Astrocyte of the cerebellum (primary cell): Measurements from ENCODE around the gene CT47C1.
"Not testable (repeated sequence)": the region's sequence is repeated elsewhere in the genome, so short reads cannot be mapped to it uniquely, and the experiment has no call there.

ENCODE experiments used
- DNase-seq: peaks from one replicate; pipeline ENCODE4 v3.0.0-alpha.2; 2011; ENCODE audit warnings: low read depth
- H3K4me3 ChIP-seq: 2 replicates; pipeline ENCODE4 v1.5.1; 2011; ENCODE audit warnings: mild to moderate bottlenecking, low read depth, low read length, moderate library complexity
- in situ Hi-C: cut with HindIII; loops from 2 replicates; pipeline ENCODE4 v1.10.0; 2017; ENCODE audit warnings: low sequenced_read_pairs
- TF ChIP-seq, protein P1 (sequence below): IDR thresholded peaks from 2 replicates; pipeline ENCODE4 v1.5.1; 2012; ENCODE audit warnings: low read length, low read depth, moderate library complexity, mild to moderate bottlenecking; ENCODE audit errors: missing control alignments

The CT47C1 gene

DNA sequence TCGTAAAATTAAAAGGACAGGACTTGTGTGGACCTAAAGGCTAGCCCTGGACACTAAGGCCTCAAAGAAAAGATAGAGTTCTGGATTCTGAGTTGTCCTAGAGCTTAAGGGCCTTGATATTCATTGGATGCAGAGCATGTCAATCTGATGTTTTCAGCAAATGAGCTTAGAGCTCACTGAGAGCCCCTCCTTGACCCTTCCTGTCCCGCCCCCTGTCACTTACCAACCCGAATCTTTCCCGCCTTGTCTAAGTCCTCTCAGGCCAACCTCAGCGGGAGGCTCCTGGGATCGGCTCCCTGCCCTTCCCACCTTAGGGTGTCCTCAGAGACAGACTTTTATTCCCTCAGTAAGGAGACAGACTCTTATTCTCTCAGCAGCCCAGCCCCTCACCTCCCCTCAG lies at the start of gene CT47C1:
TSS of gene CT47C1 (plus strand) at position 250 of the 400 bp plus-strand sequence. CDS start 233 bp downstream, outside the sequence.
- DNase-seq, result no peak
- in situ Hi-C loops, result no loop called here
- H3K4me3 ChIP-seq, result no peak within 1 kb of the TSS
- TF ChIP-seq, protein P1, sequence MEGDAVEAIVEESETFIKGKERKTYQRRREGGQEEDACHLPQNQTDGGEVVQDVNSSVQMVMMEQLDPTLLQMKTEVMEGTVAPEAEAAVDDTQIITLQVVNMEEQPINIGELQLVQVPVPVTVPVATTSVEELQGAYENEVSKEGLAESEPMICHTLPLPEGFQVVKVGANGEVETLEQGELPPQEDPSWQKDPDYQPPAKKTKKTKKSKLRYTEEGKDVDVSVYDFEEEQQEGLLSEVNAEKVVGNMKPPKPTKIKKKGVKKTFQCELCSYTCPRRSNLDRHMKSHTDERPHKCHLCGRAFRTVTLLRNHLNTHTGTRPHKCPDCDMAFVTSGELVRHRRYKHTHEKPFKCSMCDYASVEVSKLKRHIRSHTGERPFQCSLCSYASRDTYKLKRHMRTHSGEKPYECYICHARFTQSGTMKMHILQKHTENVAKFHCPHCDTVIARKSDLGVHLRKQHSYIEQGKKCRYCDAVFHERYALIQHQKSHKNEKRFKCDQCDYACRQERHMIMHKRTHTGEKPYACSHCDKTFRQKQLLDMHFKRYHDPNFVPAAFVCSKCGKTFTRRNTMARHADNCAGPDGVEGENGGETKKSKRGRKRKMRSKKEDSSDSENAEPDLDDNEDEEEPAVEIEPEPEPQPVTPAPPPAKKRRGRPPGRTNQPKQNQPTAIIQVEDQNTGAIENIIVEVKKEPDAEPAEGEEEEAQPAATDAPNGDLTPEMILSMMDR, result no peak

DNA sequence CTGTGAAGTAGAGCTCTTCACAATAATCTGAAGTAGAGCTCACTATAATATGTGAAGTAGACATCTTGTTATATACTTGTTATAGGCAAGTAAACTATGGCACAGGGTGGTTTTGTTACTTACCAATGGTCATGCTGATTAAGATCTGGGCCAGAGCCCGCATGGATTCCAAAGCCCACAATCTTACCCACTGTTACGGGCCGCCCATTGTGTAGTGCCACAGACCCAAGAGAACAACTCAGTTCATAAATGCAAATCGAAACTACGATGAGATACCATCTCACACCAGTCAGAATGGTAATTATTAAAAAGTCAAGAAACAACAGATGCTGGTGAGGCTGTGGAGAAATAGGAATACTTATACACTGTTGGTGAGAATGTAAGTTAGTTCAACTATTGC lies 46.9 kb upstream of the CT47C1 start:
- in situ Hi-C loops, result no loop called here
- H3K4me3 ChIP-seq, result no peak overlapping the region
- TF ChIP-seq, protein P1, result no peak
- no peak for DNase-seq

DNA sequence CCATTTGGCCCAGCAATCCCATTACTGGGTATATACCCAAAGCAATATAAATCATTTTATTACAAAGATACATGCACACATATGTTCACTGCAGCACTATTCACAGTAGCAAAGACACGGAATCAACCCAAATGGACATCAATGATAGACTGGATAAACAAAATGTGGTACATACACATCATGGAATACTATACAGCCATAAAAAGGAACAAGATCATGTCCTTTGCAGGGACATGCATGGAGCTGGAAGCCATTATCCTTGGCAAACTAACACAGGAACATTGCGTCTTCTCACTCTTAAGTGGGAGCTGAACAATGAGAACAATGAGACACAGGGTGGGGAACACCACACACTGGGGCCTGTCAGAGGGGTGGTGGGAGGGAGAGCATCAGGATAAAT lies 46.4 kb upstream of the CT47C1 start:
- in situ Hi-C loops, DNase-seq, H3K4me3 ChIP-seq: not testable (repeated sequence)

DNA sequence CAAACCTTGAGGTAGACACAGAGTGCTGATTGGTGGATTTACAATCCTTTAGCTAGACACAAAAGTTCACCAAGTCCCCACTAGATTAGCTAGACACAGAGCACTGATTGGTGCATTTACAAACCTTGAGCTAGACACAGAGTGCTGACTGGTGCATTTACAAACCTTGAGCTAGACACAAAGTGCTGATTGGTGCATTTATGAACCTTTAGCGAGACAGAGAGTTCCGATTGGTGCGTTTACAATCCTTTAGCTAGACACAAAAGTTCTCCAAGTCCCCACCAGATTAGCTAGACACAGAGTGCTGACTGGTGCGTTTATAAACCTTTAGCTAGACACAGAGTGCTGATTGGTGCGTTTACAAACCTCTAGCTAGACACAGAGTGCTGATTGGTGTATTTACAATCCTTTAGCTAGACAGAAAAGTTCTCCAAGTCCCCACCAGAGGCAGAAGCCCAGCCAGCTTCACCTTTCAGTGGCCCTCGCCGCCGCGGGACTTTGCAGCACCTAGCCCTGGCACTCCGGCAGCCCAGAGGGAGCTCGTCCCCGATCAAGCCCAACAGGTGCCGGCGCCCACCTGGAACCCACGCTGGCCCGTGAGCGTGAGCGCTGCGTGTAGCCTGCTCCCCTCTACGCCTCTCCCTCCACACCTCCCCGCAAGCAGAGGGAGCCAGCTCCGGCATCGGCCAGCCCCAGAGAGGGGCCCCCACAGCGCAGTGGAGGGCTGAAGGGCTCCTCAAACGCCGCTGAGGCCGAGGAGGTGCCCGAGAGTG lies 44.6 kb upstream of the CT47C1 start:
- in situ Hi-C loops, DNase-seq, H3K4me3 ChIP-seq: not testable (repeated sequence)

DNA sequence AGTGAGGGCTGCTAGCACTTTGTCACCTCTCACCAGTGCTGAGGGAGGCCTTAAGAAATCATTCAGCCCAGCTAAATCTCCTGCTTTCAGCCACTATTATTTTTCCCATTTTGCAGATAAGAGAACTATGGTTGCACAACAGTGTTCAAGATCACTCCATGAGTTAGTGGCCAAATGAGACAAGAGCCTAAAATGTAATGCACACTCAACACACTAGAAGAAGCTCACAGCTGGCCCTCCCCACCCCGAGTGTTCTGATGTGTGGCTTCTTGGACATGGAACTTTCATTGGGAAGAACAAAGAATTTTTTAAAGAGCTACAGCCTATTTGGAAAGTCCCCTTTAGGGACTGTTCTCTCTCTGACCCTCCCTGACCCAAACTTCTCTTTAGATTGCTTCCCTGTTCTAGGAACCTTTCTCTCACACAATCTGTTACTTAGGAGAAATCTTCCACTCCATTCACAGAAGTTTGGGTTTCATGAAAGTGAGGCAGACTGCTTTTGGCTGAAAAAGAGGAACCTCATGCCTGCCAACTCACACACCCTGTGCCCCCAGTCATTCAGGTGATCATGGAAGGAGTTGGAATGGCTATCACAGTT lies 44.0 kb upstream of the CT47C1 start:
- TF ChIP-seq, protein P1, result no peak
- H3K4me3 ChIP-seq, result no peak overlapping the region
- DNase-seq, result no peak
- in situ Hi-C loops, result no loop called here

DNA sequence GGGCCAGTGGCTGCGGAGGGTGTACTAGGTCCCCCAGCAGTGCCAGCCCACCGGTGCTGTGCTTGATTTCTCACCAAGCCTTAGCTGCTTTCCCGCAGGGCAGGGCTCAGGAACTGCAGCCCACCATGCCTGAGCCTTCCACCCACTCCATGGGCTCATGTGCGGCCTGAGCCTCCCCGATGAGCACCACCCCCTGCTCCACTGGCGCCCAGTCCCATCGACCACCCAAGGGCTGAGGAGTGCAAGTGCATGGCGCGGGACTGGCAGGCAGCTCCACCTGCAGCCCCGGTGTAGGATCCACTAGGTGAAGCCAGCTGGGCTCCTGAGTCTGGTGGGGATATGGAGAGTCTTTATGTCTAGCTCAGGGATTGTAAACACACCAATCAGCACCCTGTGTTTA lies 43.1 kb upstream of the CT47C1 start:
- H3K4me3 ChIP-seq, DNase-seq, in situ Hi-C loops: not testable (repeated sequence)

DNA sequence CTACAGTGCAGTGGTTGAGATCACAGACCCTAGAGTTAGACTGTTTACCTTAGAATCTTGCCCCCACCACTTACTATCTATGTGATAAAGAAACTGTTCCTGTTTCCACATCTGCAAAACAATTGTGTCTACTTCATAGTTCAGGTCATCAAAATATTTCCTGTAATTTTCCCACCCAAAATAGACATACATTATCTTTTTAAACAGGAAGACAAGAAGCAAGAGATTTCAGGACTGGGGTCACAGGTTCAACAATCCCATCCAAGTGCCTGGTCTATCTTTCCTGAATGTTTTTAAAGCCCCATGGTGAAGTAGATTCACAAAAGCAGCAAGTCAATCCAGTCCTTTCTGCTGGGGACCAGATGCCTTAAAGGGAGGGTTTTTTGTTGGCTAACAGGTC lies 41.8 kb upstream of the CT47C1 start:
- in situ Hi-C loops, result no loop called here
- no peak overlapping the region for H3K4me3 ChIP-seq
- DNase-seq, result no peak
- TF ChIP-seq, protein P1, result no peak
